ENCODE results near the gene IGSF3. TPM values are rescaled to one million over a fixed set of nuclear protein-coding genes. Genes with fewer than 3 reads are reported as not detected.
"Not testable (repeated sequence)": the region's sequence is repeated elsewhere in the genome, so short reads cannot be mapped to it uniquely, and the experiment has no call there.

IGSF3 gene
- total and polyA plus RNA-seq, 7 donors = 0.34 to 1.2 (median 0.49) TPM

- H3K4me1 ChIP-seq; H3K4me3 ChIP-seq; intact Hi-C loops (cut with DNase I); ATAC-seq; H3K36me3 ChIP-seq (ENCODE audit: insufficient read depth in 1 of 2, low read depth in 1 of 2); H3K27me3 ChIP-seq (ENCODE audit: insufficient read depth in 3 of 3, low read length in 2 of 3); H3K27ac ChIP-seq; H3K9me3 ChIP-seq; DNase-seq: not testable (repeated sequence)
- WGBS, 3 donors = 55 to 76% (median 68%) methylated on average over 5 of the region's 10 CpGs
These were observed 76.3 kb downstream of the IGSF3 start for GRCh38 chr1:116591006-116591950.

GRCh38 chr1:116590359-116591005 is 77.1 kb downstream of the IGSF3 start:
- DNase-seq; H3K9me3 ChIP-seq; intact Hi-C loops (cut with DNase I); H3K27me3 ChIP-seq (ENCODE audit: insufficient read depth in 3 of 3, low read length in 2 of 3); H3K27ac ChIP-seq; H3K36me3 ChIP-seq (ENCODE audit: insufficient read depth in 1 of 2, low read depth in 1 of 2); ATAC-seq; H3K4me1 ChIP-seq; H3K4me3 ChIP-seq: not testable (repeated sequence)
- WGBS, 3 donors = 83 to 93% (median 90%) methylated on average over 5 to 6 of the region's 6 CpGs

GRCh38 chr1:116589101-116589735 is 78.3 kb downstream of the IGSF3 start:
- H3K36me3 ChIP-seq (ENCODE audit: insufficient read depth in 1 of 2, low read depth in 1 of 2); H3K4me1 ChIP-seq; H3K9me3 ChIP-seq; H3K27me3 ChIP-seq (ENCODE audit: insufficient read depth in 3 of 3, low read length in 2 of 3); H3K4me3 ChIP-seq; H3K27ac ChIP-seq; ATAC-seq; intact Hi-C loops (cut with DNase I): not testable (repeated sequence)
- peak in 1 of 2 donors; percentile 53 for DNase-seq
- 51 to 66% (median 54%) methylated on average over 9 of the region's 9 CpGs for whole genome bisulfite sequencing, 3 donors

- WGBS, 3 donors = 82 to 83% (median 82%) methylated on average over 5 of the region's 5 CpGs
- Histone ChIP-seq H3K36me3 (ENCODE audit: insufficient read depth in 1 of 2, low read depth in 1 of 2) (no peaks in the 10 kb centered on the region), H3K9me3 (no peaks in the 10 kb centered on the region), H3K4me1 (no peaks in the 10 kb centered on the region), H3K4me3 (no peak overlapping the region), H3K27ac (no peak overlapping the region), H3K27me3 (ENCODE audit: insufficient read depth in 3 of 3, low read length in 2 of 3) (no peaks in the 10 kb centered on the region)
- ATAC-seq (no peak), DNase-seq (no peak)
- no peak for TF ChIP-seq CTCF (IDR thresholded peaks at IDR 0.05)
- intact Hi-C loops (cut with DNase I) = no loop called here
These were observed 79.9 kb downstream of the IGSF3 start for GRCh38 chr1:116587501-116588227.

GRCh38 chr1:116586741-116587143 is 80.8 kb downstream of the IGSF3 start:
- Histone ChIP-seq H3K4me1 (no peaks in the 10 kb centered on the region), H3K27me3 (ENCODE audit: insufficient read depth in 3 of 3, low read length in 2 of 3) (no peaks in the 10 kb centered on the region), H3K4me3 (no peak overlapping the region), H3K36me3 (ENCODE audit: insufficient read depth in 1 of 2, low read depth in 1 of 2) (no peaks in the 10 kb centered on the region), H3K9me3 (no peaks in the 10 kb centered on the region), H3K27ac (no peak overlapping the region)
- intact Hi-C loops (cut with DNase I) = no loop called here
- no peak for DNase-seq
- 53 to 70% (median 62%) methylated on average over 3 of the region's 3 CpGs for WGBS, 3 donors
- no peak for TF ChIP-seq CTCF (IDR thresholded peaks at IDR 0.05)
- ATAC-seq = no peak

Data from psoas muscle (tissue), 8 donors.